GM19397 (cell line): Measurements from ENCODE around the gene AKAP6.

ENCODE experiments used
- ATAC-seq: cut with Tn5 transposase; IDR thresholded peaks from one replicate; pipeline ENCODE4 v1.9.1; 2021; ENCODE audit warnings: mild to moderate bottlenecking, moderate library complexity; ENCODE audit not compliant: unreplicated experiment

The AKAP6 gene

DNA sequence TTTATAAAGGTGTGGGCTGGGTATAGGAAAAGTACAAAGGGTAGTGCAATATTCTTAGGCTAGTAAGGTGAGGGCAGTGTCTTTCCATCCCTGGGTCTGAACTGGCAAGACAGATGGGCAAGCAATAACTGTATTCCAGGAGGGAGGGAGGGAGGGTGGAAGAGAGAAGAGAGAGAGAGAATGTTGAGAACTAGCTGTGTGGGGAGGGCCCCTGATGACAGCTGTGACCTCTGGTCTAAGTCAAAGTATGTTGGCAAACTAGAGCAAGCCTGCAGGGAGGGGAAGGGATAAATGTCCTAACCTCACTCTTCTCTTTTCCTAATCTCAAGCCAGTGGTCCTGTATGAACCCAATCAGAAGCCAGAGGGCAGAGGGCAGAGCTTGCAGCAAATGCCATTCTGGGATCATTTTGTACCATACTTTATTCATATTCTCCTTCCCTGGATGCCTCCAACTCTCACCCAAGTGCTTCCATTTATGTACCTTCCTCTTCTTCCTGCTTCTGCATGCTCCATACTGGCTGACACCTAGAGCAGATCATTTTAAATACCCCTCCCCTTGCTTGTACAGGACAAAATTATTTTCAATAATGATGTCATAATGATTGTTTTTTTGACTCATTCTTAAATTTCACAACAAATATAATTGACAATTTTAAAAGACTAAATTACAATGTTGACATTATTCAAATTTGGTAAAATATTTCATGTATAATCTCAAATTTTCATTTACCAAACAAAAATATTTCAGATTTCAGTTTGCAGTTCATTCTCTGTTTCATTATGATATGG, 75.9 kb downstream of the AKAP6 start:
- no peak for ATAC-seq

DNA sequence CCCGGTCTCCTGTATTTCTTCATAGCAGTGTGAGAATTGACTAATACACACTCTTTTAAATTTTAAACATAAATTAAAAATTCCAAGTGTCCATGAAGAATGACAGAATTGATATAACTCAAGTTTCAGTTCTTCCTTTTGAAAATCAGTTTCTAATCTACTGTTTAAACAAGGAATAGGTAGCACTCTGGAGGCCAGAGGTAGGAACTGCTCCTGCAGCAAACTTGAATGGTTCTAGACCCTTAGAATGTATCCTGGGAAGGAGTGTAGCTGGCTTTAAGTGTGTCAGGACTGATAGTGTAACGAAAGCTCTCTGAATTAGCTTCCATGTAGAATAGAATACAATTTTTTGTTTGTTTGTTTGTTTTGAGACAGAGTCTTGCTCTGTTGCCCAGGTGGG, 76.8 kb downstream of the AKAP6 start:
- no peak for ATAC-seq

DNA sequence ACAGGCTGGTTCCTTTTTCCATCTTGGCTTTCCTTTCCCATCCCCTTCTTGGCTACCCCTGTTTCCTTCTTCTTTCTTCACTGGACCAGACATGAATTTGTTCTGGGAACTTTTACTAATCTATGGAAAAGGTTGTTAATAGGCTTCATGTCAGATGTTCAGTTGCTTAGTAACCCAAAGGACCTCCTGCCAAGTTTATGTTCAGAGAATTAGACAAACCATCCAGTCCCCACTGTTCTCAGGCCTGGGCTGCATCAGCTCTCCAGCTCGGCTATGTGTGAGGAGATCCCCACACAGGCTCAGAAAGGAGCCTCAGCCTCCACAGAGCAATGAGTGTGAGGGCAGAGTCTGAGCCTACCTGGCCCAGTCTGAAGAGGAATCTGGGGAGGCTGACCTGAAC, 78.0 kb downstream of the AKAP6 start:
- ATAC-seq = no peak

DNA sequence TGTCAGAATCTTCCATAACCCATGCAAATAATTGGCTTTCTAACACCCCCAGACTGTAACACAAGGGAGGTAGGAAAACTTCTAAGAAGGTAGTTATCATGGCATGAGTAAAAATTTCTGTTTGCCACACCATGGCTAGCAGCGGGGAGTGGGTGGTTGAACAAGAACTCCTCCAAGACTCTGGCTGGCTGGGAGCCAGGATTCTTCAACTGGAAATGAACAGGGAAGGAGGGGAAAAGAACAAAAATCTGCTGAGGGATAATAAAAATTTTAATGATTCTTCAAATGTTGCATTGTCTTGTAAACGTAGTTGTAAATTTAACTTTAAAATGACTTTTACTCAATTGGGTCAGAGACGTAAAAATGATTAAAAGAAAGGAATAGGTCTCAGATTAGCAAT, 78.9 kb downstream of the AKAP6 start:
- no peak for ATAC-seq

- ATAC-seq = no peak
Observed at GRCh38 chr14:32412103-32412502, 83.0 kb downstream of the AKAP6 start.

- no peak for ATAC-seq
Observed at GRCh38 chr14:32412532-32412931, 83.4 kb downstream of the AKAP6 start.

DNA sequence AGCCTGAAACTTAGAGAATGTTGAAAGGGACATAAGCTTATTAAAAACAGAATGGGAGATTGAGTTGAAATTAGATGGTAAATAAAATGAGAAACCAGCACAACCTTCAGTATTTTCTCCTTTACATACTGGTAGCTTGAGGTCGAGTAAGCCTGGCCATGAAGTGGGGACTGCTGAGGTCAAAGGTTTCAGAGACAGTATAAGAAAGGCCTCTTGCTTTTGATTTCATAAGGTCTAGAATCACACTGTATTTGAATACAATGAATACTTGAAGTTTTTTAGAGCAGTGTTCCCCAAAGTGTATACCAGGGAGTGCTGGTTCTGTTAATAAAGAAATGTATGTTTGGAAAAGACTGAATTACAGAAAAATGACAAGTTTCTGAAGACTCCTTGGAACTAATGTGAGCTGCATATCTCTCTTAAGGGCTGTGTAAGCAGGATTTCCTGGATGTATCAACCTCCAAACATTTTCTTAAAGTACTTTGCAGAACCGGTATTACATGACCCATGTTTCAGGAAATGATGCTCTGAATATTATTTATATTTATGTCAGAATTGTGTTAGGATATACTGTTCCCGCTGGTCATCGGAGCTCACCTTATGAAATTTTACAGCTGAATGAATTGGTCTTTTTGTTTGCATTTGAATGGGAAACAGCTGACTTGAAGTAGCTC, 85.0 kb downstream of the AKAP6 start:
- no peak for ATAC-seq

- ATAC-seq = no peak
Observed at GRCh38 chr14:32414808-32415255, 85.7 kb downstream of the AKAP6 start.

GRCh38 chr14:32417956-32418552, 89.0 kb downstream of the AKAP6 start:
- no peak for ATAC-seq

DNA sequence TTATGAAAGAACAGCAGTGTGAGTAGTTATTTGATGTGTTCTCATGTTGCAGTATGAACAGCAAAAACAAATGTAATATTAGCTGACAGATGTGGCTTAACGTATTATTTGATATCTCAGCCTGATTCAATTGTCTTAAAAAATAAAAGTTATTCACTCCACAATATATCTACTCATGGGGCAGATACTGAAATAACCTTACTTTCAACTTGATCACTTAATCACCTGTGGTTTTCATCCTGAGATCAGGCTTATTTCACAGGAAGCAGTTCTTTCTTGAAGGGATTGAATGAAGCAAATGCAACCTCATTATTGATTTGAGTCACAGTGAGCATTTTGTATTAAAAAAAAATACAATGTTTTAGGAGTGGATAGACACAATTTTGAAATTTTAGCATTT, 90.3 kb downstream of the AKAP6 start:
- no peak for ATAC-seq

DNA sequence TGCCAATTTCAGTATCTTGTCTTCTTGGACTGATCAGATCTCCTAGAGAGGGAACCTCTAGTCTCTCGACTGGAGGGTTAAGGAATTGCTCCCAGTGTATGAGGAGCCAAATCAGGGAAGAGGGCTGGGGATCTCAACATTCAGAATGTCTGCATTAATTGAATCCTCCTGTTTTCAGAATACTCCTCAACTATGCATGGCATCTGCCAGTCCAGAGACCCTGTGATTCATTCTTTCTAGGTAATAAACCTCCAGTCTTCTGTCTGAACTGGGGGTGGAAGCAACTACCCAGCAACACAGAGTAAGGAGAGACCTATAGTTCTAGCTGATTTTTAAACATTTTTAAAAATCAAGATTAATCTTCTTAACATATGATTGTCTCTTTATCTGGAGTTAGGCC, 92.7 kb downstream of the AKAP6 start:
- ATAC-seq = no peak

- no peak for ATAC-seq
Observed at GRCh38 chr14:32422440-32422839, 93.3 kb downstream of the AKAP6 start.

DNA sequence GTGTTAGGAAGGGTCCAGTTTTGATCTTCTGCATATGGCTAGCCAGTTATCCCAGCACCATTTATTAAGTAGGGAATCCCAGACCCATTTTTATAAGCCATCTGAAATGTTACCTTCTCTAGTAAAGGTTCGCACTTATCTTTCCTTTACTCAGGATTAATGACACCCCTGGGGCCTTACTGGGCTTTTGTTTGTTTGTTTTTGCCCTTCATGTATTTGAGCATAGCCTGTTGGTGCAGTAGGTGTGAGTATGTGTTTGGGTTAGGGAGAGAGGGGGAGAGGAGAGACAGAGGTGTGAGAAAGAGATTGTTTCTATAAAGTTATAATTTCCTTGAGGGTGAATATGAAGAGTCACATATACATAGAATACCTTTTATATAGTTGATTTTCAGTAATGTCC, 96.9 kb downstream of the AKAP6 start:
- ATAC-seq = no peak

DNA sequence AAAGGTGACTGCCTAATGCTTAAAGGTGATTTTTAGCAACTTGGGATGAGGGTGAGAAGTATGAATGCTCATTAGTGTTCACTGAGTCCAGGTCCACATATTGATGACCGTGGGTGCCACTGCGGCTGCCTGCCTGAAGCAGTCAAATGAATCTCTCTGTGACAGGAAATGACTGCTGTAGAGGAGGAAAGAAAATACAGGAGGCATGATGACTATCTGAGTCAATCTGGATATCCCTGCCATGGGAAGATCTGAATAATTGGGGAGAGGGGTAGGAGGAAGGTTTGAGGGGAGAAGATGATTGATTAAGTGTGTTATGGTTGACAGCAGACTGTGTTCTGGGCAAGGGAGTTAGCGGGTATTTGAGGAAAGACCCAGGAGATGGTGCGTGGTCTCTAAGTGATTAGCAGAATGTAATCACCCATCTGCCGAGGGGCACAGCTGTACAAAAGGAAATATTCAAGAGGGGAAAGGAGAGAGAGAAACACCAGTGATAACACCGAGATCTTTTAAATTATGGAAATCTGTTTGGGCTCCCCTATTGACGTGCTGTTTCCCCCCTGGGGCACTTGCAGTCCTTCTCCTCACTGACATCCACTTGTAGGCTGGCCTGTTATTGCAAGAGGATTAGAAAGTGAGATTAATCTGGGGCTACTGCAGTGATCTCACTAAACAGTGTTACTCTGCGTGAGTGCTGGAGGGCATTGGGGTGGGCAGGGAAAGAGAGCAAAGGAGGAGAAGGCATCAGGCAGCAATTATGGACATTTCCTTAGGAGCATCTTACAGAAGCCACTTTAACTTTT, 97.7 kb downstream of the AKAP6 start:
- no peak for ATAC-seq

GRCh38 chr14:32427726-32428528, 98.8 kb downstream of the AKAP6 start:
- ATAC-seq = no peak

DNA sequence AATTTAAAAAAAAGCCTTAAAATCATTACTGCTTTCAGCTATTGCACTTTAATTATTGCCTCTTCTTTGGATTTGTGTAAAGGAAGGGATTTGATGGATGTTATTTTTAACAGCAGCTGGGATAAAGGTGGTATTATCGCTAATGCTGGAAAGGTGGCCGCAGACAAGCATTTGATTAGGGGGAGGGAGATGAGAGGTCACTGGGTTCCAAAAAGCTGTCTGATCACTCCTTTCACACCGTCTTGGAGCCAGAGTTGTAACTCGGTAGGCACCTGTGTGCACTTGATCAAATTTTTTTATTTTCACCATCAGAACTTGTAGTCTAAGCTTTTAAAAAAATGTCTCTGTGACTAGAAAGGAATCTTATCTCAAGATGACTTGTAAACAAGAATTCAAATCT, 99.8 kb downstream of the AKAP6 start:
- ATAC-seq = no peak

DNA sequence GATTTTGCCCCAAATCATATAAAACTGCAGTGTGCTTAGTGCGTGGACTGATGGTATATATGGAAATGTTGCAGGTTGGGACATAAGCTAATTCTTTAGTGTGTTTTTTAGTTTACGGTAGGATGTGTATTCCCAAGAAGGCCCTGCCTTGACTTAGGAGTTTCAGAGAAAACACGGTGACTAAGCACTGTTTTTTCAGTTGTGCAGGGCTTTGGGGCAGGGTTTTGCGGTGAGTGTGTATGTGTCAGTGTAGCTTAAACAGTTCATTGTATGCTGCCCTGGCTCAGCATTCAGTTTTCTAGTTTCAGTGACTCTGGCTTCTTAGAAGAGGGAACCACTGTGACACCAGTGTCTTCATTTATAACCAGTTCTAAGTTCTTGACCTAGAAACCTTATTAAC, 101.2 kb downstream of the AKAP6 start:
- no peak for ATAC-seq

- ATAC-seq = no peak
Observed at GRCh38 chr14:32432813-32433538, 103.9 kb downstream of the AKAP6 start.

GRCh38 chr14:32434180-32434579, 105.1 kb downstream of the AKAP6 start:
- ATAC-seq = no peak

DNA sequence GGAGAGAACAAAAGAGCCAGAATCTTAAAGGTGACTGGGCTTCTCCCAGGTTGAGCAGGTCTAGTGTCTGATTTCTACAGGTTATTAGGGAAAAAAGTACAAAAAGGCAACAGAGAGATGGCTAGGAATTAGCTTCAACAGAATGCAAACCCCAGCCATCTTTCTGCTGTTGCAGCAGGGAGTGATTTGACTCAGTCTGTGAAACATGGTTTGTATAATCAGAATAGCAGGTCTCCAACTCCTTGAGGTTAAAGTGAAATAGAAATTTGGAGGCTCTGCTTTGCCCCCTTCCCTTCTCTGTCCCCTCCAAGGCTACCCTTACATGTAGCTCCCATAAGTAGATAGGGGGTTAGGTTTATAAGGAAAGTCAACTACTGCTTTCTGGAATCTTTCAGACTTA, 105.8 kb downstream of the AKAP6 start:
- ATAC-seq = no peak
